Measurements from ENCODE around the gene WAPL.

Gene WAPL

DNA sequence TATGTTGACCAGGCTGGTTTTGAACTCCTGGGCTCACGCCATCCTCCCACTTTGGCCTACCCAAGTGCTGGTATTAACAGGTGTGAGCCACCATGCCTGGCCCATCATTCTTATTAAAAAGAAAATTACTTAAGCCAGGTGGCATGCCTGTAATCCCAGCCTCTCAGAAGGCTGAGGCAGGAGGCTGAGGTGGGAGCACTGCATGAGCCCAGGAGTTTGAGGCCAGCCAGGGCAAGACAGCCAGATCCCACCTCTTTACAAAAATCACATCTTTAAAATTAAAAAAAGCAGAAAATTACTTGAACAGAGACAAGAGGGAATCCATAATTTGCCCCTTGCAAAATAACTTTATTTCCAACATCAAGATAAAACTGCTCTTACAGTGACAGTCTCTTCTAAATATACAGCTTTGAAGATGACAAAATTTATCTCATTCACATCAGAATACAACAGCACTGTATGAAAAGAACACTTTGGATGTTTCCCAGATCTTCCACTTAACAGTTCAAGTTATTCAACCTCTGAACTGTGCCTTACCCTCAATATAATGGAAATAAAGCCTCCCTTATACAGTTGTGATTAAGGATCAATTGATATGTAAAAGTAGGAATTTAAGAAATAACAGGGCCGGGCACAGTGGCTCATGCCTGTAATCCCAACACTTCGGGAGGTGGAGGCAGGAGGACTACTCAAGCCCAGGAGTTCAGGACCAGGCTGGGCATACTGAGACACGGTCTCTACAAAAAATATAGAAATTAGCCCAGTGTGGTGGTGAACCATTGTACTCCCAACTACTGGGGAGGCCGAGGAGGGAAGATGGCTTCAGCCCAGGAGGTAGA, 10.3 kb downstream of the WAPL start:
- TF ChIP-seq FOXM1 (IDR thresholded peaks at IDR 0.05; ENCODE audit: borderline replicate concordance, low read depth) (no peak), TAF1 (IDR thresholded peaks at IDR 0.05; ENCODE audit: low read depth) (no peak), EP300 (IDR thresholded peaks at IDR 0.05; ENCODE audit: borderline replicate concordance) (no peak), CREB1 (IDR thresholded peaks at IDR 0.05; ENCODE audit: low read depth) (no peak), ZBTB7A (IDR thresholded peaks at IDR 0.05; ENCODE audit: low read depth) (no peak), NFIC (IDR thresholded peaks at IDR 0.05) (no peak), RAD21 (IDR thresholded peaks at IDR 0.05; ENCODE audit: low read depth) (no peak), EGR1 (IDR thresholded peaks at IDR 0.05) (no peak), TCF12 (IDR thresholded peaks at IDR 0.05; ENCODE audit: low read depth) (no peak), CEBPB (IDR thresholded peaks at IDR 0.05) (no peak), TEAD4 (IDR thresholded peaks at IDR 0.05) (no peak), YY1 (IDR thresholded peaks at IDR 0.05; ENCODE audit: low read depth) (no peak)
- TF ChIP-seq, protein P1, sequence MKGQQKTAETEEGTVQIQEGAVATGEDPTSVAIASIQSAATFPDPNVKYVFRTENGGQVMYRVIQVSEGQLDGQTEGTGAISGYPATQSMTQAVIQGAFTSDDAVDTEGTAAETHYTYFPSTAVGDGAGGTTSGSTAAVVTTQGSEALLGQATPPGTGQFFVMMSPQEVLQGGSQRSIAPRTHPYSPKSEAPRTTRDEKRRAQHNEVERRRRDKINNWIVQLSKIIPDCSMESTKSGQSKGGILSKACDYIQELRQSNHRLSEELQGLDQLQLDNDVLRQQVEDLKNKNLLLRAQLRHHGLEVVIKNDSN (IDR thresholded peaks at IDR 0.05): no peak
- TF ChIP-seq, protein P2, sequence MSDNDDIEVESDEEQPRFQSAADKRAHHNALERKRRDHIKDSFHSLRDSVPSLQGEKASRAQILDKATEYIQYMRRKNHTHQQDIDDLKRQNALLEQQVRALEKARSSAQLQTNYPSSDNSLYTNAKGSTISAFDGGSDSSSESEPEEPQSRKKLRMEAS (IDR thresholded peaks at IDR 0.05): no peak

DNA sequence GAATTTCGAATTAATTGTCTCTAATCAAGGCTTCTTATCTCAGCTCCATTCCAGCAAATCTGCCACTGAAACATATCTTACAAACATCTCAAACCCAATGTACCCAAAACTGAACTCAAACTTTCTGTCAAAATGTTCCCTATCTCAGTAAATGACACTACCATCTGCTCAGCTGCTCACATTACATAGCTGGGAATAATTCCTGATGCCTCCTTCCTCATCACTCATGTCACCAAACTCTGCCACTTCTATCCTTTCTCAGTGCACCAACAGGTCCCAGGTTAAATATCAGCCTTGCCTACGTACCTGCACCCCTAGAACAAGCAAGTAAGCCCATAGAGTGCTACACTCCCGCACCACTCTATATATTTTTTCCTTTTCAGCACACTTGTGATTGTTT, 12.4 kb downstream of the WAPL start:
- TF ChIP-seq, protein P2 (IDR thresholded peaks at IDR 0.05): no peak
- TF ChIP-seq, protein P3, sequence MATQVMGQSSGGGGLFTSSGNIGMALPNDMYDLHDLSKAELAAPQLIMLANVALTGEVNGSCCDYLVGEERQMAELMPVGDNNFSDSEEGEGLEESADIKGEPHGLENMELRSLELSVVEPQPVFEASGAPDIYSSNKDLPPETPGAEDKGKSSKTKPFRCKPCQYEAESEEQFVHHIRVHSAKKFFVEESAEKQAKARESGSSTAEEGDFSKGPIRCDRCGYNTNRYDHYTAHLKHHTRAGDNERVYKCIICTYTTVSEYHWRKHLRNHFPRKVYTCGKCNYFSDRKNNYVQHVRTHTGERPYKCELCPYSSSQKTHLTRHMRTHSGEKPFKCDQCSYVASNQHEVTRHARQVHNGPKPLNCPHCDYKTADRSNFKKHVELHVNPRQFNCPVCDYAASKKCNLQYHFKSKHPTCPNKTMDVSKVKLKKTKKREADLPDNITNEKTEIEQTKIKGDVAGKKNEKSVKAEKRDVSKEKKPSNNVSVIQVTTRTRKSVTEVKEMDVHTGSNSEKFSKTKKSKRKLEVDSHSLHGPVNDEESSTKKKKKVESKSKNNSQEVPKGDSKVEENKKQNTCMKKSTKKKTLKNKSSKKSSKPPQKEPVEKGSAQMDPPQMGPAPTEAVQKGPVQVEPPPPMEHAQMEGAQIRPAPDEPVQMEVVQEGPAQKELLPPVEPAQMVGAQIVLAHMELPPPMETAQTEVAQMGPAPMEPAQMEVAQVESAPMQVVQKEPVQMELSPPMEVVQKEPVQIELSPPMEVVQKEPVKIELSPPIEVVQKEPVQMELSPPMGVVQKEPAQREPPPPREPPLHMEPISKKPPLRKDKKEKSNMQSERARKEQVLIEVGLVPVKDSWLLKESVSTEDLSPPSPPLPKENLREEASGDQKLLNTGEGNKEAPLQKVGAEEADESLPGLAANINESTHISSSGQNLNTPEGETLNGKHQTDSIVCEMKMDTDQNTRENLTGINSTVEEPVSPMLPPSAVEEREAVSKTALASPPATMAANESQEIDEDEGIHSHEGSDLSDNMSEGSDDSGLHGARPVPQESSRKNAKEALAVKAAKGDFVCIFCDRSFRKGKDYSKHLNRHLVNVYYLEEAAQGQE (IDR thresholded peaks at IDR 0.05; ENCODE audit: low read depth): no peak
- TF ChIP-seq EGR1 (IDR thresholded peaks at IDR 0.05): no peak
- TF ChIP-seq, protein P1 (IDR thresholded peaks at IDR 0.05): no peak
- no peak for TF ChIP-seq CREB1 (IDR thresholded peaks at IDR 0.05; ENCODE audit: low read depth)
- no peak for TF ChIP-seq FOXM1 (IDR thresholded peaks at IDR 0.05; ENCODE audit: borderline replicate concordance, low read depth)

DNA sequence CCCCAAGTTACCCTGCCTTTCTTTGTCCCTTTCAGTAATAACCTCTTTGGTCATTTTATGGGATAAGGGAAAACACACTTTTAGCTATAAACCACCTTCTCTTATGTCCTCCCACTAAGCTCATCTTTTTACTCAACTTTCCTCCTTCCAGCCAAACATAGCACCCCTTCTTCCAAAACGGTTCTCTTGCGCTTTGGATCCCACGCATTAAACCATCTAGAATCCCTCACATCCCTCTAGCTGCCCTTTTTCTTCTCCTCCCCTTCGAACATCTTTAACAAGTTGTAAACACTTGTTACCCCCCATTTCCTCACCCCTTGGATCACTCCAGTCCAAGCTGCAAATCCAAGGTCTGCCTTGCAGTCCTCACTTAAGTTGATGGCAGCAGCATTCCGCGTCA, 13.4 kb downstream of the WAPL start:
- TF ChIP-seq NFIC (IDR thresholded peaks at IDR 0.05): no peak
- TF ChIP-seq CREB1 (IDR thresholded peaks at IDR 0.05; ENCODE audit: low read depth): no peak
- TF ChIP-seq, protein P3 (IDR thresholded peaks at IDR 0.05; ENCODE audit: low read depth): no peak
- TF ChIP-seq FOXM1 (IDR thresholded peaks at IDR 0.05; ENCODE audit: borderline replicate concordance, low read depth): no peak
- TF ChIP-seq ZBTB7A (IDR thresholded peaks at IDR 0.05; ENCODE audit: low read depth): no peak
- TF ChIP-seq TEAD4 (IDR thresholded peaks at IDR 0.05): no peak

DNA sequence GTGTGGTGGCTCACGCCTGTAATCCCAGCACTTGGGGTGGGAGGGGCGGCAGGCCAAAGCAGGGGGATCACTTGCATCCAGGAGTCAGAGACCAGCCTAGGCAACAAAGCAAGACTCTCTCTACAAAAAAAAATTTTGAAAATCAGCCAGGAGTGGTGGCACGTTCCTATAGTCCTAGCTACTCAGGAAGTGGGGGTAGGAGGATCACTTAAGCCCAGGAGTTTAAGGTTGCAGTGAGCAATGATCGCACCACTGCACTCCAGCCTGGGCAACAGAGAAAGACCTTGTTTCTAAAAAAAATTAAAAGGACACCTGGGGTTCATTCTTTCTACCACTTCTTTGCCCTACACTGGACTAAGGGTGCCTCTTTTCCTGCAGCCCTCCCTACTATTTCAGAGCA, 15.1 kb downstream of the WAPL start:
- TF ChIP-seq, protein P3 (IDR thresholded peaks at IDR 0.05; ENCODE audit: low read depth): no peak
- peak; percentile 59 for TF ChIP-seq TCF12 (IDR thresholded peaks at IDR 0.05; ENCODE audit: low read depth)
- no peak for TF ChIP-seq ZBTB7A (IDR thresholded peaks at IDR 0.05; ENCODE audit: low read depth)
- peak; percentile 79 for TF ChIP-seq NFIC (IDR thresholded peaks at IDR 0.05)
- 0 out of 2 replicates have a peak, but pooled peaks have one; percentile 26 for TF ChIP-seq RAD21 (IDR thresholded peaks at IDR 0.05; ENCODE audit: low read depth)
- TF ChIP-seq TEAD4 (IDR thresholded peaks at IDR 0.05): no peak

DNA sequence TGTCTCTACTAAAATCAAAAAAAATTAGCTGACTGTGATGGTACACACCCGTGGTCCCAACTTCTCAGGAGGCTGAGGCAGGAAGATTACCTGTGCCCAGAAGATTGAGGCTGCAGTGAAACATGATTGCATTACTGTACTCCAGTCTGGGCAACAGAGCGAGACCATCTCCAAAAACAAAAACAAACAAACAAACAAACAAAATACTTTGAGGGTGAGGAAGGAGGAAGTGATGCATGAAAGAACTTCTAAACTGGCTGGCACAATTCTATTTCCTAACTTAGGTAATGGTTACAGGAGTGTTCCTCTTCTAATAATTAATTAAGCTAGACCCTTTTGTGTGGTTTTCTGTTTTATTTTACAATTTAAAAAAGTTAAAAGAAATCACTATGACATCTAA, 15.5 kb downstream of the WAPL start:
- no peak for TF ChIP-seq RAD21 (IDR thresholded peaks at IDR 0.05; ENCODE audit: low read depth)
- no peak for TF ChIP-seq TAF1 (IDR thresholded peaks at IDR 0.05; ENCODE audit: low read depth)
- no peak for TF ChIP-seq EP300 (IDR thresholded peaks at IDR 0.05; ENCODE audit: borderline replicate concordance)
- TF ChIP-seq EGR1 (IDR thresholded peaks at IDR 0.05): no peak

Measured in Ishikawa (cell line).